Bronchial epithelial cell (primary cell): ENCODE data around the gene SPO11. TPM values are rescaled to one million over a fixed set of nuclear protein-coding genes. Genes with fewer than 3 reads are reported as not detected.

Experiments used
- DNase-seq: peaks from one replicate; pipeline ENCODE4 v3.0.0-alpha.2; 2010; ENCODE audit warnings: low read depth
- FAIRE-seq: peaks from 2 replicates; lab custom pipeline; 2011; peaks lifted over from hg19 to GRCh38; lab: Jason Lieb, UNC
- H3K27me3 ChIP-seq: 2 replicates; pipeline ENCODE4 v1.5.1; 2011; ENCODE audit warnings: low read length; ENCODE audit not compliant: control insufficient read depth, insufficient read depth
- H3K36me3 ChIP-seq: 2 replicates; pipeline ENCODE4 v1.5.1; 2011; ENCODE audit warnings: low read length; ENCODE audit not compliant: control insufficient read depth, insufficient read depth
- H3K4me3 ChIP-seq: 2 replicates; pipeline ENCODE4 v1.5.1; 2011; ENCODE audit warnings: mild to moderate bottlenecking, low read depth, low read length, control low read depth
- CTCF ChIP-seq: IDR thresholded peaks from 2 replicates; pipeline ENCODE4 v1.5.1; 2011; ENCODE audit warnings: mild to moderate bottlenecking, moderate library complexity, low read length, control low read depth, inconsistent platforms; ENCODE audit not compliant: insufficient read depth, severe bottlenecking
- total RNA-seq: library from RNA; depleted of rRNA; stranded (reverse); fragments of >200 nt; gene quantifications from 2 replicates; pipeline ENCODE4 v1.2.1, GENCODE V29; 2014

SPO11 gene
- total RNA-seq, 1 donor from 2014 or later: not detected

DNA sequence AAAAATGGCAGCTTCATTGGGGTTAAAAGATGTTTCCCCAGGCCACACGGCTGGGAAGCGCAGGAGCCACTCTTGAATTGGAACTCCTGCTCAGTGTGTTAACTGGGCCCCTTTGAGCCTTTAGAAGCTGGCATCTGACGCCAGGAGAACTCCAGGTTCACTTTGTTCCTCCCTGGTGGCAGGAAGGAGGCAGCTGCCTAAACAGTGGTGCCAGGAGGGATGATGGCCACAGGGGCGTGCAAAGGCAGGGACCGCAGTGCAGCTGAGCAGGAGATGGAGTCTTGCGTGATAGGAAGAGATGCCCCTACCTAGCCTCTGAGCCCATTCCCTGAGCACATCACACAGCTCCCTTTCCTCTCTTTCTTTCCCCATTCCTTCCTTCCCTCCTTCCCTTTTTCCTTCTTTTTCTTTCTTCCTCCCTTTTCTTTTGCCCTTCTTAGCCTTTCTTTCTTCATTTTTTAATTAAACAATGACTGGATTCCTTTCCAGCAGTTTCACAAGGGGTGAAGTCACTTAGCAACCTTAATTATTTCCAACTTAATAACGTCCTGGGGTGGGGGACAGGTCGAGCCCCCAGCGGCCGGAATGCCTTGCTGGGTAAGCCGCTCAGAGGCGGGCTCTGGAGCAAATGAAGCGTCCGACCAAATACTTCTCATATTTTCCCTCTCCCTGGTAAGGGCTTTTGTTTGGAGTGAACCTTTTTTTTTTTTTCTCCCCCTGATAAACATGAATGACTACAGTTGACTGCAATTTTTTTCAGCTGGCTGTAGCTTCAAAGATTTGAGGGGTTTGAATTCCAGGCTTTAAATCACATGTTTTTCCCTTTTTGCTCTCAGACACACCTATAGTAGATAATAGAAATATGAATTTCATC lies 42.4 kb upstream of the SPO11 start:
- TF ChIP-seq CTCF: no peak
- Histone ChIP-seq H3K36me3 (no peaks in the 10 kb centered on the region), H3K4me3 (no peak overlapping the region), H3K27me3 (peaks cover 11% of the 10 kb centered on the region)
- DNase-seq (no peak), FAIRE-seq (no peak)

DNA sequence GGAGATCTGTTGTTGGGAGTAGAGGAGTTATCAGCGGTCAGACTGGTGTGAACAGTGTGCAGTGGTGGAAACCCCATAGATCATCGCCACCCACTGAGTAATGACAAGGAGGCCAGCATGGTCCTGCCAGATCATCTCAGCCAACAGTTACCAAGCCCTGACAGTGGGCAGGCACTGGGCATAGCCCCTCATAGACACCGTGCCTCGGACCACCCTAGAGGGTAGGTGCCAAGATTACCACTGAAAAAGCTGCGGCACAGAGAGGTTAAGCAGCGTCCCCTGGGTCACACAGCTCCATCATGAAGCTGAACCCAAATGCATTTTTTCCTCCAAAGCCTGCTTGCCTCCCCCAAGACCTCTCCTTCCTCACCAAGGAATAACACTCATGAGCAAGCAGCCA lies 41.7 kb upstream of the SPO11 start:
- DNase-seq (no peak), FAIRE-seq (no peak)
- no peak for TF ChIP-seq CTCF
- Histone ChIP-seq H3K27me3 (peaks cover 12% of the 10 kb centered on the region), H3K36me3 (no peaks in the 10 kb centered on the region), H3K4me3 (no peak overlapping the region)

DNA sequence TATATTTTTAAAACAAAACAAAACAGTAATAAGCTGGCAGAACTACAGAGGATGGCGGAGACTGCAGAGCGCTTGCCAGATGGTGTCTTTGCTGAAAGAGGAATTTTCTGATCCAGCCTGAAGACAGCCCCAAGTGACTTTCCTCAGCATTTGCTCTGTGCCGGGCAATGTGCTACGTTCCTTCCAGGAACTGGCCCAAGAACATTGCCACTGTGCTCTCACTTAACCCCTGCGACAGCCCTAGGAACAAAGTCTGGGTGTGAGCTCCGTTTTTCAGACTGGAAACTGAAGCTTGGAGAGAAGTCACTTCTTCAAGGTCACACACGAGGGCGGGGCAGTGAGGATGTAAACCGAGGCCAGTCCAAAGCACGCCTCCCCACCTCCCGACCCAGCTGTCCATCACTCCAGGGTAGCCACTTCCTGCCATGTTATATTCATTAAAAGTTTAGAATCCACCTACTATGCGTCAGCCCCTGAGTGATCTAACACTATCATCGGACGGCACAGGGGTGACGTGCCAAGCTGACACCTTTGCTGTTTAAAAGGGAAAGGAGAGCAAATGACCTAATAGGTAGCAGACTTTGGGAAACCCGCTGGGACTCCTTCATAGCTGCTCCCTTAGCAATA lies 40.8 kb upstream of the SPO11 start:
- FAIRE-seq (no peak), DNase-seq (no peak)
- Histone ChIP-seq H3K27me3 (peaks cover 12% of the 10 kb centered on the region), H3K36me3 (no peaks in the 10 kb centered on the region), H3K4me3 (no peak overlapping the region)
- no peak for TF ChIP-seq CTCF

GRCh38 chr20:57289391-57290177 lies 40.0 kb upstream of the SPO11 start:
- no peak for TF ChIP-seq CTCF
- FAIRE-seq (no peak), DNase-seq (no peak)
- Histone ChIP-seq H3K4me3 (no peak overlapping the region), H3K36me3 (no peaks in the 10 kb centered on the region), H3K27me3 (peaks cover 12% of the 10 kb centered on the region)

GRCh38 chr20:57290178-57290484 lies 39.5 kb upstream of the SPO11 start:
- no peak for FAIRE-seq

More at GRCh38 chr20:57290178-57290484, 39.5 kb upstream of the SPO11 start:
- Histone ChIP-seq H3K4me3 (no peak overlapping the region), H3K27me3 (peaks cover 12% of the 10 kb centered on the region), H3K36me3 (no peaks in the 10 kb centered on the region)
- TF ChIP-seq CTCF: no peak
- no peak for DNase-seq
